Fibroblast of villous mesenchyme (primary cell): ENCODE measurements around the gene BMPR1A. TPM values are rescaled to one million over a fixed set of nuclear protein-coding genes. Genes with fewer than 3 reads are reported as not detected.
A peak's percentile ranks its signal among the peaks of the same experiment; 100 is the strongest.

Experiments used
- DNase-seq: peaks from one replicate; pipeline ENCODE4 v3.0.0-alpha.2; 2010; ENCODE audit warnings: low read depth
- H3K4me3 ChIP-seq: 2 replicates; pipeline ENCODE4 v1.5.1; 2011; ENCODE audit warnings: low read depth, mild to moderate bottlenecking, low read length
- total RNA-seq: library from RNA; depleted of rRNA; stranded (reverse); fragments of >200 nt; gene quantifications from 2 replicates; pipeline ENCODE4 v1.2.3, GENCODE V29; 2012
- TF ChIP-seq, protein P1 (sequence below): IDR thresholded peaks from 2 replicates; pipeline ENCODE4 v1.5.1; 2012; ENCODE audit warnings: low read depth, mild to moderate bottlenecking, low read length; ENCODE audit not compliant: insufficient read depth

BMPR1A gene
- total RNA-seq, 1 donor, result 70.8 TPM

DNA sequence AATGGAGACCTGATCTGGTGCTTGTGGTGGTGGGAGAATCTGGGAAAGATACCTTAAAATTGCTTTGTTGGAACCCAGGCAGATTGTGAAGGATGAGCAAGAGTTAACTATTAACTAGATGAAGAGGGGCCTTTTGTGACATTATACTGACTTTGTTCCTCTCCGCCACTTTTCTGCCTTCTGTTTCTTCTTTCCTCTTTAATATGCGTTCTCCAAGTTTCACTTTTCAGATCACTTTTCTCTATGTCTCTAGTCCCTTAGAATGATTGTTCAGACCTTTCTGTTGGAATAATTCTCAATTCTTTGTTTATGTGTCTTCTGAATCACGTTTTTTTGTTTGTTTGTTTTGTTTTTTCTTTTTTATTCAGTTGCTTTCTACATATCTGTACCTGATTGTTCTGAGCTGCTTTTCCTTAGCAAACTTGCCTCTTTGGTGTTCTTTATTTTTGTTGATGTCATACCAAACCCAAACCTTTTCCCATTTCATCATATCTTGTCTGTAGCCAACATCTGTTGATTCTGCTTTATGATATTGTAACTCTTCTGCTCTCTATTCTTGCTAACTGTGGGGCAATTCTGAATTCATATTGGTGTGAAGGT lies 2.8 kb downstream of the BMPR1A start:
- TF ChIP-seq, protein P1, sequence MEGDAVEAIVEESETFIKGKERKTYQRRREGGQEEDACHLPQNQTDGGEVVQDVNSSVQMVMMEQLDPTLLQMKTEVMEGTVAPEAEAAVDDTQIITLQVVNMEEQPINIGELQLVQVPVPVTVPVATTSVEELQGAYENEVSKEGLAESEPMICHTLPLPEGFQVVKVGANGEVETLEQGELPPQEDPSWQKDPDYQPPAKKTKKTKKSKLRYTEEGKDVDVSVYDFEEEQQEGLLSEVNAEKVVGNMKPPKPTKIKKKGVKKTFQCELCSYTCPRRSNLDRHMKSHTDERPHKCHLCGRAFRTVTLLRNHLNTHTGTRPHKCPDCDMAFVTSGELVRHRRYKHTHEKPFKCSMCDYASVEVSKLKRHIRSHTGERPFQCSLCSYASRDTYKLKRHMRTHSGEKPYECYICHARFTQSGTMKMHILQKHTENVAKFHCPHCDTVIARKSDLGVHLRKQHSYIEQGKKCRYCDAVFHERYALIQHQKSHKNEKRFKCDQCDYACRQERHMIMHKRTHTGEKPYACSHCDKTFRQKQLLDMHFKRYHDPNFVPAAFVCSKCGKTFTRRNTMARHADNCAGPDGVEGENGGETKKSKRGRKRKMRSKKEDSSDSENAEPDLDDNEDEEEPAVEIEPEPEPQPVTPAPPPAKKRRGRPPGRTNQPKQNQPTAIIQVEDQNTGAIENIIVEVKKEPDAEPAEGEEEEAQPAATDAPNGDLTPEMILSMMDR, result no peak
- peak; percentile 45 for DNase-seq

DNA sequence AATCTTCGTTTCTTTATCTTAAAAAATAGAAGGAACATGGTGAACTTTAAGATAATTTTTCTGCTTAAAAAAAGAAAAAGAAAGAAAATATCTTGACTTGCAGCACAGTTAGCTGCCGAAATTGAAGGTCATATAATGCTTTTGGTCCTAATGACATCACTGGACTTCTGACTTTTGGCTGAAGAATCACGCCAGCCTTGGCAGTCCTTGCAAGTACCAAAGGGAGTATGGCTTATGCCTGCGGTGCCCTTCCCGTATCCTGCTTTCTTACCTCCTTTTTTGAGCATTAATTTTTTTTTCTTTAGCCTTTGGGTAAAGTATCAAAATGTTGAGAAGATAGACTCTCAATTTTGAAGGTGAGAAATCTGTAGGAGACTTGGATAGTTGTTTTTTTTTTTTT lies 7.0 kb downstream of the BMPR1A start:
- TF ChIP-seq, protein P1, result no peak
- H3K4me3 ChIP-seq, result no peak overlapping the region
- DNase-seq, result no peak

More for the DNA sequence above, 2.8 kb downstream of the BMPR1A start:
- peak overlapping the region; percentile 85 for H3K4me3 ChIP-seq

DNA sequence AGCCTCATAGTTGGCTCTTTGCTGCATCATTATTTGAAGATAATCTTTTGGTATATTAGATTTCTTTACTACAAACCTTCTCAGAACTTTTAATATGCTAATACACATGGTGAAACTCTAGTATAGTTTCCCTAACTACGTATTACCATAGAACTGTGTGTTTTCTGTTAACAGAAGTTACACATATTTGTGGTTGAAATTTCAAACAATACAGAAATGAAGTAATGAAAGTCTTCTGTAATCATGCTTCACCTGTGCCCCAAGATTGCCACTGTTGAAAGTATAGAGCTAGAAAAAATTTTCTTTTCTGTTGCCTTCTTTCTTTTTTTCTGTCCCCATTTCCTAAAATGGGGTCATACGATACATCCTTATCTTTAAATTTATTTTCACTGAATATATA lies 9.1 kb downstream of the BMPR1A start:
- TF ChIP-seq, protein P1, result no peak
- H3K4me3 ChIP-seq, result no peak overlapping the region
- no peak for DNase-seq

DNA sequence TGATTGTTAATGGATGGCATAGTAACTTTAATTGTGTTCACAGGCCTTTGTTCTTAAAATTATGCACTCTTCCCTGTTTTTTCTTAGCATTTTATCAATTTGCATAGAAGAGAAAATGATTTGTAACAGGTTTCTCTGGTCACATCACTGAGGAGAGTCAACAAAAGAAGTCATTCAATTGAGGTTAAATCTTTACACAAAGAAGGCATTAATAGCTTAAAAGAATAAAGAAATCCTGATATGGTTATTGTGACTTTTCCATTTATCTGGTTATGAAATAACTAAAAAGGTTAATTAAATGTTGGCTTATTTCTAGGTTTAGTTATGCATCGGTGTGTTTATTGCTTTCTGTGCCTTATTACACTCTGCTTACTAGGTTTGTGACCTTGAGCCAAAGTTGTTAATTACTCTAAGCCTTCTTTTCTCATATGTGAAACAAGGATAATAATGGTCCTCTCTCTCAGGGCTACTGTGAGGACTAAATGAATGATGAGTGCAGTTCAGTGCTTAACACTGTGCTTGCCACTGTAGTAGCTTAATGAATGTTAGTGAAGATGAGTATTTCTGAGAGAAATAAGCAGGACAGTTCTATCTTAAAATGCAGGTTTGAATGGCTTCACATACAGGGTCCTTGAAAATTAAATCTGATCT lies 12.1 kb downstream of the BMPR1A start:
- no peak for DNase-seq
- no peak overlapping the region for H3K4me3 ChIP-seq
- TF ChIP-seq, protein P1, result no peak

DNA sequence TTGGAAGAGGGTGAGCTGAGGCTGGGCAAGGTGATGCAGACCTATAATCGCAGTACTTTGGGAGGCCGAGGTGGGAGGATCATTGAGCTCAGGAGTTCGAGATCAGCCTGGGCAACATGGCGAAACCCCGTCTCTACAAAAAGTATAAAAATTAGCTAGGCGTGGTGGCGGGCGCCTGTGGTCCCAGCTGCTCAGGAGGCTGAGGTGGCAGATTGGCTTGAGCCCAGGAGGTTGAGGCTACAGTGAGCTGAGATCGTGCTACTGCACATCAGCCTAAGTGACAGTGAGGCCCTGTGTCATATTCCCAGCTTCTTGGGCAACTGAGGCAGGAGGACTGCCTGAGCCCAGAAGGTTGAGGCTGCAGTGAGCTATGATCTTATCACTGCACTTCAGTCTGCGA lies 13.6 kb downstream of the BMPR1A start:
- H3K4me3 ChIP-seq, result no peak overlapping the region
- TF ChIP-seq, protein P1, result no peak
- DNase-seq, result no peak

DNA sequence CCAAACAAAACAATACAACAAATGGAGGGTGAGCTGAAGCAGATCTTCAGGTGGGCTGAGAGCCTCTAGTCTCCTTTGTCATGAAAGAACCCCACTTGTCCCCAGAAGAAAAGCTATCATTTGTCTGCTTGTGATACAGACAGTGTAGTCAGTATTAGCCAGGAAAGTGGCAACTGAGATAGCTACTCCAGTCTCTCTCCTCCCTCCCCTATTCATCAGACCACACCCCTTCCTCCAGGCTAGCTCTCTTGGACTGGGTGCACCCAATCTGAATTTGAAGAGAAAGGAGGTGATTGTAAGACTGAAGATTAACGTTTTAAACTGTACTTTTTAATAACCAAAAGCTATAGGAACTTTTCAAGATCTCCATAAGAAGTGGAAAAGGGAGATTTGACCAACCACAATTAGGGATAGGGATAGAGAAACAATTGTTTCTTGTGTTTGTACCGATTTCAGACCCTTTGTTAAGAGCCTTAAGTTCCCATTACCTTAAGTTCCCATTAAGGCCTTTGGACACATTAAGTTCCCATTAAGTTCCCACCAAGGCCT lies 14.1 kb downstream of the BMPR1A start:
- H3K4me3 ChIP-seq, result no peak overlapping the region
- TF ChIP-seq, protein P1, result no peak
- no peak for DNase-seq
